Activated CD4-positive, CD25-positive, alpha-beta regulatory T cell (primary cell): ENCODE results near the gene NDUFA11.

Experiments
- DNase-seq, 4 experiments: peaks; one replicate each; lab custom pipeline; 2025; lab: John Stamatoyannopoulos, UW

NDUFA11 gene

DNA sequence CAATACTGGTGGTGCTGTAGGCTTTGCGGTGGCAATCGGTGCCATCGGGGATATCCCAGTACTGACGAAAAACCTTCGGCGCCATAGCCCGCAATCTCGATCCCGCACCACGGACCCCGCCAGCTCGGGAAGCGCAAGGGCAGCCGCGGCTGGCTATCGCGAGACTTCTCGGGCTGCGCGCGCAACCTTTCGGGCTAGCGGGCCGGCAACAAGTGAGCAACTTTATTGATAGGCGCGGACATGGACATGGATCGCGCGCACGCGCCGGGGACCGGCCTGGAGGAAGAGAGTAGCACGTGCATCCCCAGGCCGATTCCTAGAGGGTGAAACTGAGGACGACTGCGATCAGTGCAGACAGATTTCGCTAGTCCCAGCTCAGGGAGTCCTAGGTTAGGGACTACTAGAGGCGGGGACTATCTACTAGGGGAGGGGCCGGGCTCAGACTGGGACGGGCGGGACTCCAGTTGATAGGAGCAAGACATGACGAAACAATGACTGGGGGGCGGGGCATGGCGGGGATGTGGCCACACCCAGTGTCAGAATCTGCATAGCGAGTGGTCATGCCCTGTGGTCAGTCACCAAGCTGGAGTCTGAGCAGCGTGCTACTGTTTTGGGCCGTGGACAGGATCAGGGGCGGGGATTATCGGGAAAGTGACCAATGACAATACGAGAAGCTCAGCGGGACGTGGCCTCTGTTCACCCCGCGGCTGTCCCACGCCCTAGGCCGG is at the start of gene NDUFA11:
TSS of gene NDUFA11 (minus strand) at position 167 of the 728 bp plus-strand sequence. CDS start at position 85, 82 bp downstream.
- DNase-seq, result peak; percentile 94 to 97 (median 96)

DNA sequence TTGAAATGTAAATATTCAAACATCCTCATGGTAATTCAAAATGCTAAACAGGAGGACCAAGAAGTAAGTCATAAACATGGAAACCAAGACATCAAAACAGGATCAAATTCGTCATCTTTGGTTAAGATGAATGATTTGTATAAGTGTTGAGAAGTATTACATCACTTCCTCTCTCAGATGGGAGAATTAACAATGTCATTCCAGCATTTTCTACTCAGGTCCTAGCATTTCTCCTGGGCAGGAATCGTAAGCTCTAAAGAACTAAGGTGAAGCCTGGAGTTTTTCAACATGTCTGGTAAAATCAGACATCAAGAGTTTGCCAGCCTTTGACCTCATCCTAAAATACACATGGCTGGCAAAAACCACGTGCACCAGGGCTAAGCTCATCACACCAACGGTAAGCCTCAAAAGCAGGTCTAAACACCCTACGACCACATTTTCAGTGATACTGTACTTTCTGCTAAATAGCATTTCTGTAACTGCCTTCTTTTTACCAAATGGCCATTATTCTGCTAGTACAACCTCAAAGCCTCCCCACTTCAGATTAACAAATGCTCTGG is 49.5 kb upstream of the NDUFA11 start:
- no peak for DNase-seq

DNA sequence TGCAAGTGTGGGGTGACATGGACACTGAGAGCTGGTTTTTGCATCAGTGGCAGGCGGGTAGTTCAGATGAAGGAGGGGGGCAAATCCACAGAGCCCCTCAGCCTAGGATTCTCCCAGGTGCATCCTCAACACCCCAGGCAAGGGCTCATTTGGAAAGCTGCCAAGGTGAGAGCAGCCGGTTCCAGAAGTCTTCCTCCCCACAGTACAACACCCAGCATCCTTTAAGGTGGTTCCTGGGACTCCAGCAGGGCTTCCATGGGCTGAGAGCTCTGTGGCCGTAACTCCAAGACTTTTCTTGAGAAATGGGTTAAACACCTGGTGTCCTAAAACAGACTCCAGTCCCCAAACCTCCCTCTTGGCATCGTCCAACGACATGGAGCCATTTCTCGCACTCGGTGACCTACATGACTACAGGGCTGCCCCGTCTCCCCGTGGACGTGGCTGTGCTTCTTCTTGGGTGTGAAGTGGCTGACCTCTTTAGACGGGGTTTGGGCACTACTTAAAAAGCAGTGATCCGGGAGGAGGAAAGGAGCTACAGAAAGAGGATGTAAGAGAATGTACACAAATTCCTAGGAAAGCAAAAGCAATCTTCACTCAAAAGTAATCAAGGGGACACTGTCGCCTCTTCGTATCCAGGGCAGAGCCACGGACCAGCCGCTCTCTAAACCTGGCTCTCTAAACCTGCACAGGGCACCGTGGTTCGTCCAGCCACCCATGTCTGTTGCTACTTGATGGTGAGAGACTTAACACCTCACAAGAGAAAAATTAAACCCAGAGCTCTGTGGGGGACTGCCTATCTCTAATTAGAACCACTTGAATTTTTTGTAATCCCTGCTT is 48.8 kb upstream of the NDUFA11 start:
- no peak for DNase-seq

DNA sequence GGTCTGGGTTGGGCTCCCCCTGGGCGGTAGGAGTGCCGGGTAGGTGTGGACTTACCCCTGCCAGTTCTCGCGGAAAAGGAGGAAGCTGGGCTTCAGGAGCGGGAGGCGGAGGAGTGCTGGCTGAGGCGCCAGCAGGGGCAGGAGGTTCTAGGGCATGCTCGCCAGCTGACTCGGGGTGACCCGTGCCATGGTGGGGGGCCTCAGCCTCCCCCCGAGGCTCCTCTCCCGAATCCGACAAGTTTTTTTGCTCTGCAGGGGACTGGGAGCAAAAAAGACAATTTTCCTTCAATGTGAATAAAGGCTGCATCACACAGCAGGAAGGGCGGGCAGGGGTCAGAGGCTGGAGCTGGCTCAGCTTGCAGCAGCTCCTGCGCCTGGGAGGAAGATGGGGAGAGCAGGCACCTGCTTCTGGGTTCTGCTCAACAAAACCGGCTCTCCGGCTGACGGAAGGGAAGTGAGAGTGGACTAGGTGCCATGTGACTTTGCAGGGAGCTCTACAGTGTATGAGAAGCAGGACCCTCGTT is 47.8 kb upstream of the NDUFA11 start:
- no peak for DNase-seq

DNA sequence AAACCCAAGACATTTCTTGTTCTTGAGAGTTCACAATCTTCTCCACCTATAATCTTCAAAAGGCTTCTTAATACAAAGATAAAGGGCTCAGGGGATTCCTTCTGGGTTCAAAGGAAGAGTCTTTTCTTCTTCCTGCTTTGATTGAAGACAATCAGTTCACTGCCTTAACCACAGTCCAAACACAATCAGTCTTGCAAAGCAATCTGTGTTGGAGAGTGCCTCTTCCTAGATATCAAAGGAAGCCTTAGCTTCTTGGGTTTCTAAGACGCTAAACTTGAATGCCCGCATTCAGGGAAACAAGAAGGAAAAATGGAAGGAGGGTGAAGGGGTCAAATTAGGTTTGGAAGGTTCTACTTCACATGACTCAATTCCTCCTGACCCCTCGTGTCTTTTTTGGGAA is 47.2 kb upstream of the NDUFA11 start:
- DNase-seq, result no peak

DNA sequence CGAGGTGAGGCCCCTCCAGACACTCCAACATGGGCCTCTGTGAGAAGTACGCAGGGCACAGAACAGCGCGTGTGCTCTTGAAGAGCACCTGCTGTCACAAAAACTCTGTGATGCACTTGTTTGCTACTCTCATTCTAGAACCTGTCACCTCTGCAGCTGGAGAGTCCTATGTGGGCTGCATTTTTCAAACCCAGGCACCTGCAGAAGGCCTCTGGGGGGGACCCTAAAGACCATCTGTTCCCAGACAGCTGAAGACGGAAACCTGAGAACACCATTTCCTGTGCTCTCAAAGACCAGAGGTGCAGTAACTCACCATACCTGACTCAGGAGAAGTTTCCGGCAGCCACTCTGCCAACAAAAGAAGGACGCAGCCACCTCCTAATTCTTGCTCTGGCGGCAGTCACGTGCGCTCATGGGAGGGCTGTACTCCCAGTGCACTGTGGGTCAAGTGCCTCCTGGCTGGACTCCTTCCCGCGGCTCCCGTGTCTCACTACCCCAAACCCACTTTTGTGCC is 46.3 kb upstream of the NDUFA11 start:
- no peak for DNase-seq

DNA sequence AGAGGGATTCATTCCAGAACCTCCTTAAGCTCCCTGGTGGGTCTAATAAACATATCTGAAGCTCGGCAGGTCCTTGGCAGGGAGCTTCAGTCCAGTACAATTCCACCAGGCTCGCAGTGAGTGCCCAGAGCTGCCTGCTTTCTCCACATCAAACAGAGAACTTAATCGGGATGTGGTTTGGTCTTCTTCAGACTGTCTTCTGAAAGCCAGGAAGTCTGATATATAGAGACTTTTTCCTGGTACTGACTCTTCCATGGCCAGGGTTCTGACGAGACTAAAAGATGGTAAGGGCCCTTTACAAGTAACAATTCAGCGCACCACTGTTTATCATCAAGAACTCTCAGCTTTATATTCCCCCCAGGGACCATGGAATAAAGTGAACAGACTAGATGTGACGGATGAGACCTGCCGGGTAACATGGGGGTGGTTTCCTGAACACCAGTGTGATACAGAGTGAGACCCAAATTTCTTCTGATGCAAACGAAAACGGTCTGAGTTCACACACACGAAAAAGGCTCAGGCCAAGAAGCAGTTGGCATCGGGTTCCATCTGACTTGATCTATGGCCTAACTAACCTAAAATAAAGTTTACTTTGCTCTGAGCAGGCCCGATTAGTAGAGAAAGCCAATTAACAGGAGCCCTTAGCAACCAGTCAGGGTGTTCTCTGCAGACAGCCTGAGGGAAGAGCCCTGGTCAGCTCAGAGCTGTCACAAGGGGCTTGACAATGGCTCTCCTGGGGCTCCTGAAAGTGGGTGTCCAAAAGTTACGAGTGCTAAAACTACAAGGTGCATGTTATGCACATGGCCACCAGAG is 45.4 kb upstream of the NDUFA11 start:
- no peak for DNase-seq

DNA sequence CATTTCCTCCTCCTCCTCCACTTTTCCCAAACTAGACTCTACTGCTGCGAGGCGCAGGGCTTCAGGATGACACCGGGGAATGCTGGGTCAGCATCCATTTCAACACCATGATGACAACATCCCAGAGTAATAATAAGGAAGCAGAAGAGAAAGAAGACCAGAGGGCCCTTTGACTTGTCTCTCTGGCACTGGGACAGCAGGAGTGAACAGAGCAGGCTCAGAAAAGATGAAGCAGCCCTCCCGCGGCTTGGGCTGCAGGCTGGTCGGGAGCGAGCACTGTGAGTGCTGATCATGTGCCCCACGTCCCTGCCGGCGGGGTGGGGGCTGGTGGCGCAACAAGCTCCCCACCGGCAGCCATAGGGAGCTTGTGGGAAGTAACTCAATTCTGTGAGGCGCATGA is 43.8 kb upstream of the NDUFA11 start:
- no peak for DNase-seq

DNA sequence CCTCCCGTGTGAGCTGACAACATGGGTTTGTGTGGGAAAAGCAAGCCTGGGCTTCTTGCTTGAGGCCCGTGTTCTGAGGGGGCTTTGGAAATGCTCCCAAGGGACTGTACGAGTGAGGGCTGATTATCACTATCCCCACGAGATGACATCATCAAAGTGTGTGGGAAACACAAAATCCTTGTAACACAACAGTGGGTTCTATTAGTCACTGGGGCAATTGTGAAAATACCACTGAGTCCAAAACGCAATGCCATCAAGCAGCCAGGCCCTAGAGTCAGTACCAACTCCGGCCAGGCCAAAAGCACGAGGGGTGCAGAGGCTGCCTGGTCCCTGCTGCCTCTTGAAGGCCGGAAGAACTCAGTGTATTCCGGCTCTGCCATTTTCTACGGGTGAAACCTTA is 40.0 kb upstream of the NDUFA11 start:
- no peak for DNase-seq

DNA sequence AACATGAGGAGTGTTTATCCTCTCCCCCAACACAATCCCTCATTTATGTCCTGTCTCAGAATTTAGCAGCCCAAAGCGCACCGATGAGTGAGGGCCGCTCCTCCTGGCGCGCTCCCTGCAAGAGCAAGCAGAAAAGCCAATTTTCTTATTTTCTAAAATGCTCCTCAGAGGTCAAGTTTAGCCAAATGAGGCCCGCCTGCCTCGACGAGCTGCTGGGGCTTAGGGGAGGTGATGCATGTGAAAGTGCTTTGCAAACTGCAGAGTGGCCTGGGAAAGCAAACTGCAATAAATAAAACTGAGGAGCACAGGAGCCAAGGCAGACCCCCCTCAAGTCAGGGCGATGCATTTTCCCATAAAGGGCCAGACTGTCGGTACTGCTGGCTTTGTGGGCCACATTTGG is 39.5 kb upstream of the NDUFA11 start:
- DNase-seq, result no peak

DNA sequence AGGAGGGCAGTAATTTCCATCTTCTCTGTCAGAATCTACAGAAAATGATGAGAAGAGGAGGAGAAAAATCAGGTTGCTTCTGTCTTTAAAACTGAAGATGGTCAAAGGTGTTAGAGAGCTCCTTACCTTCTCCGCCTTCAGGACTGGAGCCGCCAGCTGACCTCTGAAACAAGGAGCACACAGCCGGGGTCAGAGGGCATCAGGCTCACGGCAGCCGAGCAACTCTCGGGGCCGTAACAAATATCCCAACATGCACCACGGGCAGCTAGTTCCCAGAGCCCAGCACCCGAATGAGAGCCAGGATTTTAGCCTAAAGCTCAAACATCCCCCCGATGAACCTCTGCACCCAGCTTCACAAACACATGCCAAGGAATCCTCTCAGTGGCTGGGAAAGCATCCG is 38.1 kb upstream of the NDUFA11 start:
- DNase-seq, result no peak

DNA sequence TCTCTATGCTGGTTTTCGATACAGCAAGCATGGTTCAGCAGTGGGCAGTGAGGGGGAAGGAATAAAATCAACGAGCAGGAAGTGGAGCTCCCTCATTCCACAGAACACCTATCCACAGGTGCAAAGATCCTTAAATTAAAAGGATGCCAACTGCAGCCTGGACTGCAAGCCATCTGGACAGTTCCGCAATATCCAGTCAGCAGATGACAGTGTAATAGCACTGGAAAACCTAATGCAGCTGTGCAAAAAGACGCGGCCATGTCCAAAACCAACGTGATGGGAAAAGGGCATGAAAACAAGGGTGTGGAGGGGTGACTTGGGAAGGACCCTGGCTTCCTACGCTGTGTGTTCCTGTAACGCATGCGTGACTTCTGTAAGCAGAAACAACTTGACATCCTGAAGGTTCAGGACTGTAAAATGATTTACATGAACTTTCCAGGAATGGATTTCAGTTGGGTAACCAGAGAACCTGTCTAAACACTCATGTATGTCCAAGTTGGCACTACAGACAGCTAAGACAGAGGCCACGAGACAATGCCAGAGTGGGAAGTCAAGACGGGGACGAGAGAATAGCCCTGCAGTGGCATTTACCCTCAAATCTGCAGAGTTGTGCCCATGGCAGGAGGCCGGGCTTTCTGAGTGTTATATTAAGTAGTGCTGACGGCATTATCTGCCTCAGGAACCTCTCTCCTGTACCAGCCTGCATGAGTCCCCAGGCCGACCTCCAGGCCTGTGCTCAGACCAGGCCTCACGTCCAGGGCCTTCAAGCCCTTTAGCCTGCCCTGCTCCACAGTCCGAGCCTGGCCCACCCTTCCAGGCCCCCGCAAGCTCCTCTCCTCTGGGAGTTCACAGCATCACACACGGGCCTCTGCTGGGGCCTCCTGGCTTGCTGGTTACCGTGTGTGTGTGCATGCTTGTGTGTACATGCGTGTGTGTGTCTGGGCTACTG is 36.9 kb upstream of the NDUFA11 start:
- no peak for DNase-seq

DNA sequence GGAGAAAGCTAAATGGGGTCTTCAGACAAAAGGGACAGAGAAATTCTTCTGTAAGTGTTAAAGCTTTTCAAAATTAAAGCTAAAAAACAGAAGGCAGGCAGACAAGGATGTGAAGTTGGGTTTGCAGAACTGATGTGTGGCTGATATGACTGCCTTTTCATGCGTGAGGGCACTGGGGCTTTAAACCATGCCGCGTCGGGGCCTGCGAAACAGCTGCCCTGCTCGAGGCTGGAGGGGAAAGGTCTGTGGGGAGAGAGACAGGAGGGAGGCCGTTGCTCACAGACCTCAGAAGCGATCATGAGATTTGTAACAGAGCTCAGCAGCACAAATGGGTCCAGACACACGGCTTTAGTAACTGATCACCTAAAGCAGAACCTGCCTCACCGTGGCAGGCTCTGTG is 34.0 kb upstream of the NDUFA11 start:
- DNase-seq, result no peak

DNA sequence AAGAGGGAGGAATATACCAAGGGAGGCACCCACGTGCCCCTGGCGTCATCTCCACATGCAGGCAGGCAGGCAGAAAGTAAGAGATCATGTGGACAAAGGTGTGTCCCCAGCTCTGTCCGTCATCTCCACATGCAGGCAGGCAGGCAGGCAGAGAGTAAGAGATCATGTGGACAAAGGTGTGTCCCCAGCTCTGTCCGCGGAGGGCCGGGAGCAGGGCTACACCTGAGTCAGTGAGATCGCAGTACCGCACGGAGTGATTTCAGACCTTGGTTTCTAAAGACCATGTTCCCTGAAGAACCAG is 32.7 kb upstream of the NDUFA11 start:
- DNase-seq, result no peak

DNA sequence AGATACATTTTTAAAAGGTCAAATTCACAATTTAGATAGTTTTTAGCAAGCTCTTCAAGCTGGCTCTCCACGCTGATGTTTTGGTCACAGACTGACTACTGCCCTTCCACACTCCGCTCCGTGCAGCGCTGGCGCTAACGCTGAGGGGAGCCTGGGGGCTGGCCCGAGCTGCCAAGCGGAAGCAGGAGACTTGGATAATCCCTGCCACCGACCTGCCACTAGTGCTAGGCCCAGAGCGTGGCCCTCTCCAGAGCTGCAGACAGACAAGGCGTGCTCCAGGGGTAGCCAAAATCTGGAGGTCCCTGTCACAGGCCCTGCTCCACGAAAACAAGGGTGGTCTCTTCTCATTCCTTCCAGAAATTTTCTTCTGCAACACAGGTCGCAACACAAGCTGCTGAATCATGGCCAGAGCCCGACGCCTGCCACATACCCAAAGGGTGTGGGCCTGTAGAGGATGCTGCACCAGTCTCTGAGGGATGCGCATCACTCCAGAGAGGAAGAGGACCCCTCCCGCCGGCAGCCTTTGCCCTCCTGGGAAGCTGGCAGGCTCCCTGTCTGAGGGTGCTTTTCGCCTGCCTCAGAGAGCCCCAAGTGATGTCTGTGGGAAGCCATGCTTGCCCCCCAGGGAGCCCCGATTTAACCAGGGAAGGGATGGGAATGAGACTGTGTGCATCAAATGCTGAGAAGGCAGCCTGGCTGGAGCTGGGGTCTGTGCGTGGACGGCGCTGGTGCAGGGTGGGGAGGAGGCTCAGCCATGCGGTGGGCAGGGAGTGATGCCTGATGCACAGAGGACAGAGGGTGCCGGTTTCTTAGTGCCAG is 32.1 kb upstream of the NDUFA11 start:
- DNase-seq, result no peak

DNA sequence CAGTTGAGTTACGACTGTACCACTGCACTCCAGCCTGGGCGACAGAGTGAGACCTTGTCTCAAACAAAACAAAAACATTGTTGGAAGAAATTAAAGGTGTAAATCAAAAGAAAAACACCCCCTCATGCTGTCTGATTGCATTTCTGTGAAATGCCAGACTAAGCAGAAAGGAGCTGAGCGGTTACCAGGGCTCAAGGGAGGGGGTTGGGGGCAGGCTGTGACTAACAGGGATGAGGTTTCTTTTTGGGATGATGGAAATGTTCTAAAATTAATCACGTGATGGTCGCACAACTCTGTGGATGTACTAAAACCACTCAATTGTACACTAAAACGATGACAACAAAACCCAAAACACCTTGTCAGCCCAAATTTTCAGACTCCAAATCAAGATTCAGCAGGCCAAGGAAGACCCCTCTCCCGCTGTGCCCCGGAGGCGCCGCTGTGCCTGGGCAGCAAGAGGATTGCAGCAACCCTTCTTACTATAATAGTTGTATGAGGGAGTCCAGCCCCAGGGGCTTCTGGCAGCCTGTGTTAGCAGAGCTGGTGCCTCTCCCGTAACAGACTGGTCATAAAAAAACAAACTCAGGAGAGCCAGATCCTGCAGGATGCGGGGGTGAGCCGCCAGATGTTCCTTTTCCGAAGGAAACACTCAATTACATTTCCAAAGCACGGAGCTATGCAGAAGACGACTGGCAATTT is 31.3 kb upstream of the NDUFA11 start:
- DNase-seq, result no peak

DNA sequence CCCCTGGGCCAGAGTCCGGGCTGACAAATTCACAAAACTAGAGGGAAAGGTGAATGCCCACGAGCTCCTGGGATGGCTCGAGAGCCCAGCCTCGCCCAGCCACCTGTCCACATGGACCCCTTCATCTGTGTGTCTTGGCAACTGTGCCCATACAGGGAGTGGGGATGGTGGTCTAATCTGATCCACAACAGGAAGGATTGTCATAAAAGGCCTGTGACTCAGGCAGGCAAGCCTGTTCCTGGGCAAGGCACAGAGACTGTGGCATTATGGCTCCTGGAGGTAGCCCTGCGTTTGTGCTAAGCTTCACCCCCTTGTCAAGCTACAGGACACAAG is 30.4 kb upstream of the NDUFA11 start:
- no peak for DNase-seq

DNA sequence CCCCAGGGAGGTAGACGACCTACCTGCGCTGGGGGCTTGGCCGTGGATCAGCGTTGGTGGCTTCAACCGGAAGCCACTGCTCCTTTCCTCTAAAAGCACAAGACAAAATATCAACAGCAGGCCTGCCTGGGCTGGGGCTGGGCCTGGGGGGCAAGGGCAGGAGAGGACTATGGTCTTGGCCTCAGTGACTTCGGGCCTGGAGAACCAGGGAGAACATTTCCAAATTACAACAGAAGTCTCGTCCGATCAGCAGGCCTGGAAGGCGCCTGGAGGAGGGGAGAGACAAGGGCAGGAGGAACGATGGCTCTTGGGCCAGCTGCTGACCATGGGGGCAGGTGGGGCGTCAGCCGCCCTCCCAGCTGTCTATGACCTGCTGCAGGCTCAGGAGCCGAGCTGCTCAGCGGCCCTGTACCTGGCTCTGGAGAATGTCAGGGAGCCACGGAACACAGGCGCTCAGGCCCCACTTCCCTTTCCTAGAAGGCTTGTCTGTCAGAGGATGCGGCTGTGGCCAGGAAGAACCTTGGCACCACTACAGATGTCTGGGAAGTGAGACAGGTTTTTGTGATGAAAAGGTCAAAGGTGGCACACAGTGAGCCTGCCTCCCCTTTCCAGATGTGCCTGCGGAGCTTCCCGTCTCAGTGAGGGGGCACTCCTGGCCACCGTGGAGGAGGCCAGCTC is 29.9 kb upstream of the NDUFA11 start:
- no peak for DNase-seq
